ENCODE data around the gene TUBD1. TPM values are rescaled to one million over a fixed set of nuclear protein-coding genes. Genes with fewer than 3 reads are reported as not detected.
"Not testable (repeated sequence)": the region's sequence is repeated elsewhere in the genome, so short reads cannot be mapped to it uniquely, and the experiment has no call there.

TUBD1 gene
- 10 to 100 TPM; 12.3 to 13.8 TPM for total RNA-seq

DNA sequence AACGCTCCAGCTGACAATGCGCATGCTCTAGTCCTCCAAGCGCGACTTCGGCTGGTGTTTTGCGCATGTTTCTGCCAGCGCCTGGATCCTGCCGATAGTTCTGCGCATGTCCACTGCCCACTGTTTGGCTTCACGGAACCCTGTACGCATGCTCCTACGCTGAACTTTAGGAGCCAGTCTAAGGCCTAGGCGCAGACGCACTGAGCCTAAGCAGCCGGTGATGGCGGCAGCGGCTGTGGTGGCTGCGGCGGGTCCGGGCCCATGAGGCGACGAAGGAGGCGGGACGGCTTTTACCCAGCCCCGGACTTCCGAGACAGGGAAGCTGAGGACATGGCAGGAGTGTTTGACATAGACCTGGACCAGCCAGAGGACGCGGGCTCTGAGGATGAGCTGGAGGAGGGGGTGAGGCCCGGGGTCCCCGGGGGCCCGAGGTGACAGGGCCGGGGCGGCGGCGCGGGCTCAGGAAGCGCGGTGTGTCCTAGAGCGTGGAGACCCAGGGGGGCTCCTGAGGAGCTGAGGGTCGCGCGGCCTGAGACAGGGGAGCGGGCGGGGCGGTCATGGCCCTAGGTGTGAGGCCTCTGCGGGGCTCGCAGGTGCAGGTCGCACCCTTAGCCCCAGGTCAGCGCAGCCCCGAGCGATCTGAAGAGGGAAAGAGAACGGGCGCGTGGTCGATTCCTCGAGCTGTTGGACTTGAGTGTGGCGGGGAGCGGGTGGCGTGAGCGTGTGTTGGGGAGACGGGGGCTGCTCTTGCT is at the start of gene TUBD1, which contains the start of gene RPS6KB1:
Gene TUBD1, minus strand, starts transcription at position 20 of the 752 bp plus-strand sequence. CDS start 1,941 bp downstream, outside the sequence.
Gene RPS6KB1, plus strand, starts transcription at position 198 of the 752 bp plus-strand sequence. Its CDS starts 64 bp downstream, at position 262.
- Mint-ChIP-seq H3K4me3 (peak within 1 kb of the TSS; percentile 100), H3K4me1 (peaks cover 56% of the 10 kb centered on the region), H3K9me3 (no peaks in the 10 kb centered on the region), H3K27ac (peak within 1 kb of the TSS; percentile 99), H3K36me3 (ENCODE audit: low read depth) (peaks cover 28% of the 10 kb centered on the region), H3K27me3 (no peaks in the 10 kb centered on the region)
- DNase-seq: peak; percentile 99
- POLR2A ChIA-PET: interaction anchor here (0.6 kb wide), 1 partner anchor 274 kb away, joined by 3 read pairs; no protein-coding TSS in a partner anchor
- CTCF ChIA-PET: interaction anchor here (0.6 to 1.4 kb wide), 4 partner anchors 12 to 404 kb away, joined by 3 to 4 read pairs (median 4); no protein-coding TSS in a partner anchor

- no peaks in the 10 kb centered on the region for H3K9me3 Mint-ChIP-seq
- no peak for DNase-seq
- no peak overlapping the region for H3K27ac Mint-ChIP-seq
- CTCF ChIA-PET: interaction anchor here (0.6 to 0.9 kb wide), 5 partner anchors 10 to 192 kb away, joined by 3 to 7 read pairs (median 5); no protein-coding TSS in a partner anchor
- POLR2A ChIA-PET: no interaction called here
- peaks cover 59% of the 10 kb centered on the region for H3K36me3 Mint-ChIP-seq (ENCODE audit: low read depth)
- H3K27me3 Mint-ChIP-seq: no peaks in the 10 kb centered on the region
- peaks cover 14% of the 10 kb centered on the region for H3K4me1 Mint-ChIP-seq
- no peak overlapping the region for H3K4me3 Mint-ChIP-seq
These were observed 48.4 kb upstream of the TUBD1 start for GRCh38 chr17:59941131-59941530.

DNA sequence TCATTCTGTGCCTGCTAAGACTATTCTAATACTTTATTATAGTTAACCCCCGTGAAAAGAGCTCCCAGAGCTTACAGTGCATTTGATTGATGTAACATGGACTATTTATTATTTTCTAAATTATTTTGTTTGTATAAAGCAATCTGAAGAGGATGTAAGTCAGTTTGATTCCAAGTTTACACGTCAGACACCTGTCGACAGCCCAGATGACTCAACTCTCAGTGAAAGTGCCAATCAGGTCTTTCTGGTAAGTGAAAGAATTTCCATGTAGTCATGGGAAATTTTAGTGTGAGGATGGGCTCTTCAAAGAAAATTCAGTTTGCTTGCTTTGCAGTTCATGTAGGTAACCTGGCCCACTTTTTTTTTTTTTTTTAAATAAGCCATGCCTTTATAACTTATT is 48.0 kb upstream of the TUBD1 start:
- CTCF ChIA-PET: interaction anchor here (0.6 to 0.9 kb wide), 4 partner anchors 10 to 191 kb away, joined by 3 to 7 read pairs (median 5); no protein-coding TSS in a partner anchor
- H3K4me1 Mint-ChIP-seq, POLR2A ChIA-PET, H3K27ac Mint-ChIP-seq, H3K9me3 Mint-ChIP-seq, DNase-seq, H3K27me3 Mint-ChIP-seq, H3K4me3 Mint-ChIP-seq: not testable (repeated sequence)
- H3K36me3 Mint-ChIP-seq (ENCODE audit: low read depth): peaks cover 59% of the 10 kb centered on the region

- peaks cover 71% of the 10 kb centered on the region for H3K36me3 Mint-ChIP-seq (ENCODE audit: low read depth)
- H3K9me3 Mint-ChIP-seq, POLR2A ChIA-PET, DNase-seq, H3K27me3 Mint-ChIP-seq, H3K4me3 Mint-ChIP-seq, H3K27ac Mint-ChIP-seq, H3K4me1 Mint-ChIP-seq: not testable (repeated sequence)
- CTCF ChIA-PET: interaction anchor here (1.8 kb wide), 1 partner anchor 21 kb away, joined by 4 read pairs; no protein-coding TSS in a partner anchor
These were observed 40.6 kb upstream of the TUBD1 start for GRCh38 chr17:59933317-59933716.

DNA sequence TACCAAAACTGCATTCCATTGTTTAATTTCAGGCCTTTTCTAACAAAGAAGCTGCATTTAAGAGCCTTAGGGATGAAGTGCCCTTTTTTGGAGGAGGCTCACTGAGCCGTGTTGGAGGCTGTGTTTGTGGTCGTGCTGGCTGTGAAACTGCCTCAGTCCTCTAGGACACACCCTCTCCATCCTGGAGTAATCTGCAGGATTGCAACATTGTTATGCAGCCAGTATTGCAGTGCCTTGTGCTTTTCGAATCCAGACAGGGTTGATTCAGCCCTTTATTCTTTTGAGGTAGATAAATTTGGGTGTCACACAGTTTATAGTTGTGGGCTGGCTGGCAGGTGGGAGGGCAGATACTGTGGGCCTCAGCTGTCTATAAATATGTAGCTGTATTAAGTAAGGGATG is 38.0 kb upstream of the TUBD1 start:
- H3K9me3 Mint-ChIP-seq, H3K27me3 Mint-ChIP-seq, H3K27ac Mint-ChIP-seq, H3K4me3 Mint-ChIP-seq, POLR2A ChIA-PET, DNase-seq, H3K4me1 Mint-ChIP-seq: not testable (repeated sequence)
- peaks cover 54% of the 10 kb centered on the region for H3K36me3 Mint-ChIP-seq (ENCODE audit: low read depth)
- CTCF ChIA-PET: interaction anchor here (0.6 kb wide), 1 partner anchor 274 kb away, joined by 4 read pairs; no protein-coding TSS in a partner anchor

DNA sequence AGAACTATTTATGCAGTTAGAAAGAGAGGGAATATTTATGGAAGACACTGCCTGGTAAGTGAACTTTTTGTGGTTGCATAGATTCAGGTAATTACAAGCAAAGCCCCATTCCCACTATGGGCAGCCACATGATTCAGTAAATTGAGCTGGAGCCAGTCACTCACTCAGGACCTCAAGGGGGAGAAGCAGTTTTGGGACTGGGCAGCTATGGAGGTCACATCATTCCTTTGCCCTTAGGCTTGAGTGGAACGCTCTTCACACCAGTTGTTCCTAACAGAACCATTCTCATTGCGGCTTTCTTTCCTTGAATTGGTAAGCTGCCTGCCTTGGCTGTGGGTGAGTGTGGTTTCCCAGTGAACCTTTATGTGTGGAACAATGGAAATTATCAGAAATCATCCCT is 37.4 kb upstream of the TUBD1 start:
- H3K4me1 Mint-ChIP-seq, H3K27me3 Mint-ChIP-seq, CTCF ChIA-PET, H3K27ac Mint-ChIP-seq, DNase-seq, H3K9me3 Mint-ChIP-seq, POLR2A ChIA-PET, H3K4me3 Mint-ChIP-seq: not testable (repeated sequence)
- H3K36me3 Mint-ChIP-seq (ENCODE audit: low read depth): peaks cover 53% of the 10 kb centered on the region

DNA sequence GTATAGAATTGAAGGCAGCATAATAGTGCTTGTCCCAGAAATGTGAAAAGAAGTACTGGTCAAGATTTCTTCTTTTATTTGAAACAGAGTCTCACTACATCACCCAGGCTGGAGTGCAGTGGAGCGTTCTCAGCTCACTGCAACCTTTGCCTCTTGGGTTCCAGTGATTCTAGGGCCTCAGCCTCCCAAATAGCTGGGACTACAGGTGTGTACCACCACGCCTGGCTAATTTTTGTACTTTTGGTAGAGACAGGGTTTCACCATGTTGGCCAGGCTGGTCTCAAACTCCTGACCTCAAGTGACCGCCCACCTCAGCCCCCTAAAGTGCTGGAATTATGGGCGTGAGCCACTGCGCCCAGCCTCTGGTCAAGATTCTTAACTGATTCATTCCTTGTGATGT is 27.9 kb upstream of the TUBD1 start:
- H3K27me3 Mint-ChIP-seq, H3K27ac Mint-ChIP-seq, POLR2A ChIA-PET, H3K4me1 Mint-ChIP-seq, H3K9me3 Mint-ChIP-seq, DNase-seq, H3K4me3 Mint-ChIP-seq: not testable (repeated sequence)
- peaks cover 25% of the 10 kb centered on the region for H3K36me3 Mint-ChIP-seq (ENCODE audit: low read depth)
- CTCF ChIA-PET: interaction anchor here (0.6 to 1.2 kb wide), 2 partner anchors 33 to 116 kb away, joined by 3 read pairs; no protein-coding TSS in a partner anchor

GRCh38 chr17:59916446-59916845 is 23.7 kb upstream of the TUBD1 start:
- Mint-ChIP-seq H3K4me1 (peaks cover 1% of the 10 kb centered on the region), H3K36me3 (ENCODE audit: low read depth) (peaks cover 35% of the 10 kb centered on the region), H3K4me3 (no peak overlapping the region), H3K27me3 (no peaks in the 10 kb centered on the region), H3K27ac (no peak overlapping the region), H3K9me3 (no peaks in the 10 kb centered on the region)
- no peak for DNase-seq
- POLR2A ChIA-PET: no interaction called here
- CTCF ChIA-PET: no interaction called here

GRCh38 chr17:59914274-59914854 is 21.6 kb upstream of the TUBD1 start:
- ChIA-PET POLR2A (no interaction called here), CTCF (interaction anchor here (1.0 to 1.6 kb wide), 5 partner anchors 9 to 272 kb away, joined by 3 to 5 read pairs (median 3); partner anchors contain the start of genes RPS6KB1 and TUBD1)
- peaks cover 34% of the 10 kb centered on the region for H3K36me3 Mint-ChIP-seq (ENCODE audit: low read depth)
- H3K27me3 Mint-ChIP-seq: no peaks in the 10 kb centered on the region
- no peak overlapping the region for H3K27ac Mint-ChIP-seq
- no peak overlapping the region for H3K4me3 Mint-ChIP-seq
- peaks cover 1% of the 10 kb centered on the region for H3K4me1 Mint-ChIP-seq
- H3K9me3 Mint-ChIP-seq: no peaks in the 10 kb centered on the region
- DNase-seq: peak; percentile 42

DNA sequence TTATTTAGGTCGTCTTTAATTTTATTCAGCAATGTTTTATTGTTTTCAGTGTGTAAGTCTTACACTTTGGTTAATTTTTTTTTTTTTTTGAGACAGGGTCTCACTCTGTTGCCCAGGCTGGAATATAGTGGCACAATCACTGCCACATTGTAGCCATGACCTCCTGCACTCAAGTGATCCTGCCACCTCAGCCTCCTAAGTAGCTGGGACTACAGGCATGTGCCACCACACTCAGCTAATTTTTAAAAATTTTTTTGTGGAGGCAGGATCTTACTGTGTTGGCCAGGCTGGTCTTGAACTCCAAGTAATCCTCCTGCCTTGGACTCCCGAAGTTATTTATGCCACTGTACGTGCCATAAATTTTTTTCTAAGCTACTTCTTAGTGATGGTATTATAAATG is 14.7 kb upstream of the TUBD1 start:
- DNase-seq: no peak
- POLR2A ChIA-PET: no interaction called here
- peaks cover 7% of the 10 kb centered on the region for H3K4me1 Mint-ChIP-seq
- H3K4me3 Mint-ChIP-seq: no peak overlapping the region
- H3K9me3 Mint-ChIP-seq: no peaks in the 10 kb centered on the region
- CTCF ChIA-PET: no interaction called here
- H3K27me3 Mint-ChIP-seq: no peaks in the 10 kb centered on the region
- H3K27ac Mint-ChIP-seq: no peak overlapping the region
- peaks cover 15% of the 10 kb centered on the region for H3K36me3 Mint-ChIP-seq (ENCODE audit: low read depth)

- ChIA-PET CTCF (interaction anchor here (0.6 to 1.0 kb wide), 2 partner anchors 28 to 53 kb away, joined by 3 read pairs; no protein-coding TSS in a partner anchor), POLR2A (no interaction called here)
- Mint-ChIP-seq H3K4me3 (no peak overlapping the region), H3K36me3 (ENCODE audit: low read depth) (peaks cover 10% of the 10 kb centered on the region), H3K4me1 (peaks cover 18% of the 10 kb centered on the region), H3K9me3 (no peaks in the 10 kb centered on the region), H3K27ac (no peak overlapping the region), H3K27me3 (no peaks in the 10 kb centered on the region)
- DNase-seq: no peak
These were observed 10.7 kb upstream of the TUBD1 start for GRCh38 chr17:59903455-59903854.

DNA sequence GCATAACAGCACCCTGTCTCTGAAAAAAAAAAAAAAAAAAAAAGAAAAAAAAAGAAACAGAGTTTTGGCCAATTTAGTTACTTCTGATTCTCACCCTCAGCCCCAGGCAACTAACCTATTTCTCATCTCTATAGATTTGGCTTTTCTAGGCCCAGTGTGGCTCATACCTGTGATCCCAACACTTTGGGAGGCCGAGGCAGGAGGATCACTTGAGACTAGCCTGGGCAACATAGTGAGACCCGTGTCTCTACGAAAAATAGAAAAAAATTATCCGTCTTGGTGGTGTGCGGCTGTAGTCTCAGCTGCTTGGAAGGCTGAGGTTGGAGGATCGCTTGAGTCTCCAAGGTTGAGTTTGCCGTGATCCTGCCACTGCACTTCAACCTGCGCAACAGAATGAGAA is 8.9 kb upstream of the TUBD1 start:
- DNase-seq: no peak
- ChIA-PET POLR2A (no interaction called here), CTCF (no interaction called here)
- Mint-ChIP-seq H3K4me1 (peaks cover 30% of the 10 kb centered on the region), H3K9me3 (no peaks in the 10 kb centered on the region), H3K27ac (no peak overlapping the region), H3K36me3 (ENCODE audit: low read depth) (peaks cover 11% of the 10 kb centered on the region), H3K4me3 (no peak overlapping the region), H3K27me3 (no peaks in the 10 kb centered on the region)

DNA sequence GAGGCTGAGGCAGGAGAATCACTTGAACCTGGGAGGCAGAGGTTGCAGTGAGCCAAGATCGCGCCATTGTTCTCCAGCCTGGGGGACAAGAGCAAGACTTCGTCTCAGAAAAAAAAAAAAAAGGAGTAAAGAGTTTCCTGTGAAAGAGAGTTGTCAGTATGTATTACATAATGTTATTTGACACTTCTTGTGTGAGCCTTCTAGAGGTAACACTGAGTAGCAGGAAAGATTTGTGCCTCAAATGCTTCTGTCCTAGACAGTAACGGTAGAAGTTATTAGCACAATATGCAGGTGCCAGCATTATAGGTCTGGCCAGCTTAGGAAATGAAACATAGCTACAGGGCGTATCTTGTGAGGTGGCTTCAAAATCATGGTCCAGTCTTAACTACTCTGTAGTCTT is 6.4 kb upstream of the TUBD1 start:
- Mint-ChIP-seq H3K27ac (peak overlapping the region; percentile 54), H3K4me1 (peaks cover 43% of the 10 kb centered on the region), H3K4me3 (no peak overlapping the region), H3K27me3 (no peaks in the 10 kb centered on the region), H3K9me3 (no peaks in the 10 kb centered on the region), H3K36me3 (ENCODE audit: low read depth) (peaks cover 12% of the 10 kb centered on the region)
- peak; percentile 20 for DNase-seq
- ChIA-PET POLR2A (no interaction called here), CTCF (interaction anchor here (2.0 kb wide), 1 partner anchor 13 kb away, joined by 5 read pairs; no protein-coding TSS in a partner anchor)

All from activated CD4-positive, alpha-beta T cell treated with anti-CD3 and anti-CD28 coated beads, Interleukin-2, amount 10 ng/mL, durations not matched to agents 7 days and 5 days (primary cell).